Lower leg skin (tissue), 4 donors: ENCODE measurements around the gene PSME4. TPM values are rescaled to one million over a fixed set of nuclear protein-coding genes. Genes with fewer than 3 reads are reported as not detected.

Experiments
- DNase-seq, 2 donors: peaks; one replicate each; pipeline ENCODE4 v3.0.0-alpha.2; 2019; ENCODE audit warnings: low spot score in 2 of 2
- H3K4me3 ChIP-seq: fragments of 200-600 bp; sonication (generic); 2 replicates; pipeline ENCODE4 v1.5.1; 2017; ENCODE audit warnings: mild to moderate bottlenecking, low read depth; ENCODE audit not compliant: poor library complexity, severe bottlenecking
- CTCF ChIP-seq, 3 donors: fragments of 450-650 bp; IDR thresholded peaks; one replicate each; pipeline ENCODE4 v1.5.1; 2016; ENCODE audit warnings: antibody characterized with exemption in 3 of 3, mild to moderate bottlenecking in 3 of 3, moderate library complexity in 2 of 3
- POLR2A ChIP-seq, 2 donors: fragments of 450-650 bp; IDR thresholded peaks; one replicate each; pipeline ENCODE4 v1.6.1; 2016 to 2017; ENCODE audit warnings: antibody characterized with exemption in 2 of 2, mild to moderate bottlenecking in 1 of 2, moderate library complexity in 1 of 2
- WGBS, 2 donors: methylation state at CpG; one replicate each; pipeline ENCODE4 v1.1.5; 2018; 5-methylcytosine and 5-hydroxymethylcytosine counted together
- intact Hi-C: fragments of 100-400 bp; cut with DNase I; formaldehyde crosslinking; loops from one replicate; pipeline ENCODE4 v1.15.0; 2023; ENCODE audit warnings: low total_unique reads
- total RNA-seq, 4 donors: library from RNA; depleted of rRNA; stranded (reverse); fragments of >200 nt; gene quantifications; one replicate each; pipeline ENCODE4 v1.1.0, GENCODE V29; 2016

PSME4 gene
- total RNA-seq, 4 donors from 2014 or later, result 29.7 to 42.2 (median 32.6) TPM

DNA sequence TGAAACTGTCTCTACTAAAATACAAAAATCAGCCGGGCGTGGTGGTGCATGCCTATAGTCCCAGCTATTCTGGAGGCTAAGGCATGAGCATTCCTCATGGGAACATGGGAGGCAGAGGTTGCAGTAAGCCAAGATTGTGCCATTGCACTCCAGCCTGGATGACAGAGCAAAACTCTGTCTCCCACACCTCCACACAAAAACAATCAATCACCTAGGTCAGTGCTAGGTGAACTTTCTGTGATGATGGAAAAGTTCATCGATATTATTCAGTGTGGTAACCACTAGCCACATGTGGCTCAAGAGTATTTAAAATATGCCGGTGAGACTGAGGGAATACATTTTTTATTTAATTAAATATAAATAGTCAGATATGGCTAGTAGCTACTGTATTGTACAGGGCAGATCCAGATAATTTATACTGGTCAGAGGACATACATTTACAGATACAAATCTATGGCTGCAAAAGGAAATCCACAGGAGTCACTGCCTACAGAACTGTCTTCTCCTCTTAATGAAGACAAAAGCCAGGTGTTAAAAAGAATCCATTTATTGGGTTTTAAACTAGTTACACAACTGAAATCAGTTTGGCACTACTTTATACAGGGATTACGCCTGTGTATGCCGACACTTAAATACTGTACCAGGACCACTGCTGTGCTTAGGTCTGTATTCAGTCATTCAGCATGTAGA lies 107.1 kb downstream of the PSME4 start:
- no peak overlapping the region for H3K4me3 ChIP-seq
- intact Hi-C loops, result no loop called here
- no peak for DNase-seq
- TF ChIP-seq CTCF (IDR thresholded peaks at IDR 0.05) (no peak), POLR2A (IDR thresholded peaks at IDR 0.05) (no peak)
- WGBS, 2 donors, result 82 to 93% methylated on average over 6 of the region's 6 CpGs

DNA sequence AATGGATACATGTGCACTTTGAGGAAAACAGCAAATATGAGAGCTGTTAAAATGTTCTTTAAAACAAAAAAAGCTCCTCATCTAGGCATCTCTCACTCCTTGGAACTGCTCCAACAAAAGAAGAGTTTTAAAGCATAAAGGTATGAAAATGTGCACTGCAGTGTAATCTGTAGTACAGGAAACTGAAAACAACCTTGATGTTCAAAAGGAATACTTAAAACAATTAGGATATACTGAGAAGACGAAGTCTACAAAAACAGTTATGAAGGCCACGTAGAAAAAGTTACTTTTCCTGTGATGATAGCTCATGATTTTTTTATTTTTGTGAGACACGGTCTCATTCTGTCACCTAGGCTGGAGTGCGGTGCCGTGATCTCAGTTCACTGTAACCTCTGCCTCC lies 109.0 kb downstream of the PSME4 start:
- DNase-seq, result no peak
- WGBS, 2 donors, result 93 to 96% methylated on average over 5 of the region's 5 CpGs
- H3K4me3 ChIP-seq, result no peak overlapping the region
- TF ChIP-seq CTCF (IDR thresholded peaks at IDR 0.05) (no peak), POLR2A (IDR thresholded peaks at IDR 0.05) (no peak)
- intact Hi-C loops, result no loop called here

DNA sequence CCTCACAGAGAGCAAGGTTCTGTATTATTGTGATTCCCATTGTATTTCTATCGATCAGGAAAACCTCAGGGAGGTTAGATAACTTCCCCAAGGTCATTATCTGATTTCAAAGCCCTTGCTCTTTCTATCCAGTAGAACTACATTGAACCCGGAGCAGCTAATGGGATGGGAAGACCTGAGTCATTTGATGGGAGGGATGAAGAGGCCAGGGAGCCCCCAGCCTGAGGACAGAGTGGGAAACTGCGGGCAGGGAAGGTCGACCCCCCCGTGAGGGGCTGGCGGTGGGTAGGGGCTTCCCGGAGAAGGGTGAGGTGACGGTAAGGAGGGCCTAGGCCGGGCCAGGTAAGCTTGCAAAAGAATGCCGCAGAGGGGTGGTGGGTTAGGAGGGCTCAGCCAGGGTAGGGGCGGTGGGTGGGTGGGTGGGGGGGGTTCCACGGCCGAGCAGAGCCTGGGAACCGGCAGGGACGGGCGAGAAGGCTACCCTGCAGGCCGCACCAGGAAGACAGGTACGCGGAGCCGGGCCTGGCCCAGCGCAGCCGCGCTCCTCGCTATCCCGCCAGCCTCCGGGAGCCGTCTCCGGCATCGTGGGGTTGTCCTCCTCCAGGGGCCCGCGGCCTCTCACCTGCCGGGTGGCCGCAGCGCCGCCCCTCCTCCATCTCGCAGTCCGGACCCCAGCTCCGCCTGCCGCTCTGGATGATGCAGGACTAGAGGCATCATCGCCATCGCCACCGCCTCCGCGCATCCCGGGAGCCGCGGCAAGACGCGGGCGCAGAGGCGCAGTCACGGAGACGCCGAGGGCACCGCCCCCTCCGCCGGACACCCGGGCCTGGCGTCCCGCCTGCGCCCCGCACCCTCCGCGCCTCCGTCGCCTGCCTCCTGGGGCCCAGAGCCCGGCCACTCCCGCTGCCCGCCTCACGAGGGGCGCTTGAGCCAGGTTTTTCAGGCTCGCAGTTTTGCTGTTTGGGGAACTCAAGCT lies 111.3 kb downstream of the PSME4 start, which contains the start of gene GPR75:
GPR75 (minus strand) TSS at position 762 of the 976 bp plus-strand sequence. CDS start 5,211 bp downstream, outside the sequence.
- WGBS, 2 donors, result 49 to 56% methylated on average over 42 to 59 of the region's 72 CpGs
- H3K4me3 ChIP-seq, result peak within 1 kb of the TSS; percentile 22
- DNase-seq, result no peak
- intact Hi-C loops, result no loop called here
- TF ChIP-seq POLR2A (IDR thresholded peaks at IDR 0.05) (no peak), CTCF (IDR thresholded peaks at IDR 0.05) (no peak)

GRCh38 chr2:53856272-53856671 lies 114.5 kb downstream of the PSME4 start:
- no peak for TF ChIP-seq CTCF (IDR thresholded peaks at IDR 0.05)
- no peak for TF ChIP-seq POLR2A (IDR thresholded peaks at IDR 0.05)

DNA sequence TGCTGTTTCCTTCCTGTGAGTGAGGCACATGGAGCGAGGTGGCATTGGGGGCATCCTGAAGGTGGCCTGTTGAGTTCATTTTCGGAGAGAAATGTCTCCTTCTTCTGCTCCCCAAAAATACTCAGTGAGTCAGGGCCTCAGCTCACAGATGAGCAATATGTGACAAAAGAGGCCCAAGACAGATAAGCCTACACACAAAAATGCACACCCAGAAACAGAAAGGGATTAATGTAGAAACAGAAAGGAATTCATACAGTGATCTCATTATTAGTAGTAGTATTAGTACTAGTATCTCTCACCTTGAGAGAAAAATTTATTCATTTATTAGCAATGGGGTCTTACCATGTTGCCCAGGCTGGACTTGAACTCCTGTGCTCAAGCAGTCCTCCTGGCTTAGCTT lies 116.1 kb downstream of the PSME4 start:
- no peak for DNase-seq
- TF ChIP-seq CTCF (IDR thresholded peaks at IDR 0.05), result no peak
- no peak for TF ChIP-seq POLR2A (IDR thresholded peaks at IDR 0.05)
- WGBS, 2 donors, result 97 to 100% methylated on average over 2 of the region's 2 CpGs
- intact Hi-C loops, result no loop called here
- H3K4me3 ChIP-seq, result no peak overlapping the region

More at GRCh38 chr2:53856272-53856671, 114.5 kb downstream of the PSME4 start:
- DNase-seq, result no peak
- WGBS, 2 donors, result 77 to 82% methylated on average over 2 of the region's 2 CpGs
- H3K4me3 ChIP-seq, result no peak overlapping the region
- intact Hi-C loops, result no loop called here
